GM18868 (cell line): Measurements from ENCODE around the gene CDK5.
"Not testable (repeated sequence)": the region's sequence is repeated elsewhere in the genome, so short reads cannot be mapped to it uniquely, and the experiment has no call there.

Experiments used
- ATAC-seq: cut with Tn5 transposase; IDR thresholded peaks from one replicate; pipeline ENCODE4 v1.9.1; 2021; ENCODE audit warnings: mild to moderate bottlenecking, moderate library complexity; ENCODE audit not compliant: unreplicated experiment

Gene CDK5

GRCh38 chr7:151035902-151036301, 21.8 kb downstream of the CDK5 start:
- ATAC-seq, result no peak

GRCh38 chr7:151035026-151035717, 22.5 kb downstream of the CDK5 start:
- no peak for ATAC-seq

GRCh38 chr7:151034312-151035025, 23.2 kb downstream of the CDK5 start:
- ATAC-seq, result no peak

GRCh38 chr7:151033864-151034249, 23.8 kb downstream of the CDK5 start:
- no peak for ATAC-seq

- ATAC-seq, result no peak
These were observed 24.5 kb downstream of the CDK5 start for GRCh38 chr7:151032936-151033863.

- no peak for ATAC-seq
These were observed 26.7 kb downstream of the CDK5 start for GRCh38 chr7:151031011-151031410.

- no peak for ATAC-seq
These were observed 28.7 kb downstream of the CDK5 start for GRCh38 chr7:151028948-151029501.

- ATAC-seq, result peak; percentile 96
These were observed 29.4 kb downstream of the CDK5 start, which contains the start of gene ABCB8 for GRCh38 chr7:151028131-151028947. Gene ABCB8 (plus strand): TSS chr7:151028450. CDS start chr7:151028516, 66 bp downstream.

GRCh38 chr7:151027728-151028130, 30.0 kb downstream of the CDK5 start:
- ATAC-seq, result not testable (repeated sequence)

- ATAC-seq, result not testable (repeated sequence)
These were observed 30.6 kb downstream of the CDK5 start for GRCh38 chr7:151026771-151027727.

- ATAC-seq, result no peak
These were observed 31.6 kb downstream of the CDK5 start for GRCh38 chr7:151025924-151026671.

- no peak for ATAC-seq
These were observed 33.2 kb downstream of the CDK5 start, which contains the start of gene ATG9B for GRCh38 chr7:151024435-151025056. Gene ATG9B (minus strand): TSS chr7:151024494. CDS start chr7:151024423, 71 bp downstream.

- ATAC-seq, result no peak
These were observed 34.5 kb downstream of the CDK5 start for GRCh38 chr7:151023232-151023631.

GRCh38 chr7:151020231-151020630, 37.5 kb downstream of the CDK5 start:
- ATAC-seq, result no peak

- no peak for ATAC-seq
These were observed 38.6 kb downstream of the CDK5 start for GRCh38 chr7:151019130-151019447.

- no peak for ATAC-seq
These were observed 39.1 kb downstream of the CDK5 start for GRCh38 chr7:151018421-151019129.

GRCh38 chr7:151017953-151018420, 39.7 kb downstream of the CDK5 start:
- peak; percentile 78 for ATAC-seq
